Loucy (cell line): ENCODE data around the gene ZDHHC14.

Experiments used
- H2AFZ ChIP-seq: fragments of 200-600 bp; sonication (generic); 2 replicates; pipeline ENCODE4 v1.6.0; 2016; ENCODE audit warnings: antibody characterized with exemption, mild to moderate bottlenecking, low read length, moderate library complexity
- H3F3A ChIP-seq: fragments of 200-600 bp; 2 replicates; pipeline ENCODE4 v1.6.0; 2016; ENCODE audit warnings: antibody characterized with exemption, low read depth, mild to moderate bottlenecking
- H3K27me3 ChIP-seq: fragments of 200-600 bp; sonication (generic); 2 replicates; pipeline ENCODE4 v1.6.1; 2014; ENCODE audit warnings: low read length, mild to moderate bottlenecking; ENCODE audit not compliant: insufficient read depth, poor library complexity, severe bottlenecking
- H3K36me3 ChIP-seq: fragments of 200-600 bp; sonication (generic); 2 replicates; pipeline ENCODE4 v1.6.1; 2016; ENCODE audit warnings: low read length; ENCODE audit not compliant: insufficient read depth
- H3K4me1 ChIP-seq: fragments of 200-600 bp; sonication (generic); 2 replicates; pipeline ENCODE4 v1.5.1; 2014; ENCODE audit warnings: low read length, mild to moderate bottlenecking; ENCODE audit not compliant: insufficient read depth, poor library complexity, severe bottlenecking
- H3K4me2 ChIP-seq: fragments of 200-600 bp; sonication (generic); 2 replicates; pipeline ENCODE4 v1.6.0; 2014; ENCODE audit warnings: antibody characterized with exemption, low read length, low read depth, mild to moderate bottlenecking; ENCODE audit not compliant: poor library complexity, severe bottlenecking
- H3K4me3 ChIP-seq: fragments of 200-600 bp; sonication (generic); 2 replicates; pipeline ENCODE4 v1.5.1; 2014; ENCODE audit warnings: low read length, mild to moderate bottlenecking, mixed read lengths; ENCODE audit not compliant: poor library complexity, severe bottlenecking
- H3K79me2 ChIP-seq: fragments of 200-600 bp; sonication (generic); 2 replicates; pipeline ENCODE4 v1.6.1; 2014; ENCODE audit warnings: low read length; ENCODE audit not compliant: insufficient read depth
- H3K9ac ChIP-seq: fragments of 200-600 bp; sonication (generic); 2 replicates; pipeline ENCODE4 v1.6.0; 2014; ENCODE audit warnings: mild to moderate bottlenecking, low read depth, low read length, moderate library complexity; ENCODE audit not compliant: poor library complexity, severe bottlenecking
- H3K9me2 ChIP-seq: fragments of 200-600 bp; sonication (generic); replicated peaks from 2 replicates; pipeline ENCODE4 v1.6.1; 2016; ENCODE audit warnings: low read depth, low read length, mixed read lengths
- H3K9me3 ChIP-seq: fragments of 200-600 bp; sonication (generic); 2 replicates; pipeline ENCODE4 v1.6.1; 2014; ENCODE audit warnings: mild to moderate bottlenecking, antibody characterized with exemption, low read length, low read depth; ENCODE audit not compliant: insufficient read depth
- H4K20me1 ChIP-seq: fragments of 200-600 bp; sonication (generic); 2 replicates; pipeline ENCODE4 v1.6.0; 2014; ENCODE audit warnings: antibody characterized with exemption, low read length, mild to moderate bottlenecking; ENCODE audit not compliant: insufficient read depth, poor library complexity, severe bottlenecking
- EZH2phosphoT487 ChIP-seq: fragments of 200-600 bp; IDR thresholded peaks from 2 replicates; pipeline ENCODE4 v1.6.1; 2018; ENCODE audit warnings: antibody characterized with exemption, mild to moderate bottlenecking, moderate library complexity, borderline replicate concordance
- TF ChIP-seq, protein P1 (sequence below): fragments of 200-600 bp; sonication (generic); conservative IDR thresholded peaks from 2 replicates; pipeline ENCODE4 v1.5.1; 2014; ENCODE audit warnings: mild to moderate bottlenecking, antibody characterized with exemption, low read length

ZDHHC14 gene

DNA sequence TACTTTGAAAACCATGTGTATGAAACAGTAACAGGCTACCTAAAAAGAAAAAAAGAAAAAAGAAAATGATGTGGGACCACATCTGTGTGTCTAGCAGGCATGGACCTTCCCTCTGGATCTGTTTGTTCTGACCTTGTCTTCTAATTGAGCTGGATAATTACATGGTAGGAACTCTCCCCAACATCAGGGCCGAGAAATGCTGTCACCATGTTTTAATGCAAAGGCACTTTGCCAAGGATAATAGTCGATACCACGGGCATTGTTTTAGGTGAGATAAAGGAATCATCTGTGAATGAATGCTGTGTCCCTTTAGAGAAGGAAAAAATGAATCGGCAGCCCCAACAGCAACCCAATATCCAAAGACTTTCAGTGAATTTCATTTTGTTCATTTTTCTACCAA, 149.1 kb downstream of the ZDHHC14 start:
- no peak overlapping the region for H2AFZ ChIP-seq
- H3K9ac ChIP-seq = no peak overlapping the region

DNA sequence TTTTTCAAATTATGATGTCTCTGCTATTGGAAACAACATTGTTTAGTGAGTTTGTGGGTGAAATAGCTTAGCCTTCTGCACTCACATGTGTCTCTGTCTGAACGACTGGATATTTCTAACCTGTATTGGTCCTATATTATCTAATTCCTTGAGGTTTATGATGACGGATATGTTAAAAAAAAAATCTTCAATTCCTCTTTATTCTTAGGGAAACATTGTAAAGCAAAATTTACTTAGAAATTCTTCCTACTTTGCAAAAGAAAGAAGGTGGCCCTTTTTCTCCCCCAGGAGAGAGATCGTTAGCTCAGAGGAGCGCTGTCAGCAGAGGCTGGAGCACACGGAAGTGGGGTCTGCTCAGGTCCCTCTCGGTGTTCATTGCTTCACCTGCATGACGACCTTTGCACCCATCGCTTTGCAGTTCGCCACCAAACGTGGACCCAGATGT, 149.8 kb downstream of the ZDHHC14 start:
- no peaks in the 10 kb centered on the region for H3K9me2 ChIP-seq
- peaks cover 24% of the 10 kb centered on the region for H3K4me1 ChIP-seq
- no peak overlapping the region for H3K9ac ChIP-seq
- H3K9me3 ChIP-seq = no peaks in the 10 kb centered on the region
- H3K36me3 ChIP-seq = no peaks in the 10 kb centered on the region
- H3K27me3 ChIP-seq = no peaks in the 10 kb centered on the region
- H3K79me2 ChIP-seq = no peaks in the 10 kb centered on the region
- no peaks in the 10 kb centered on the region for H3F3A ChIP-seq
- no peaks in the 10 kb centered on the region for H4K20me1 ChIP-seq
- H2AFZ ChIP-seq = no peak overlapping the region
- no peak overlapping the region for H3K4me2 ChIP-seq
- no peak overlapping the region for H3K4me3 ChIP-seq
- no peak for TF ChIP-seq EZH2phosphoT487
- TF ChIP-seq, protein P1, sequence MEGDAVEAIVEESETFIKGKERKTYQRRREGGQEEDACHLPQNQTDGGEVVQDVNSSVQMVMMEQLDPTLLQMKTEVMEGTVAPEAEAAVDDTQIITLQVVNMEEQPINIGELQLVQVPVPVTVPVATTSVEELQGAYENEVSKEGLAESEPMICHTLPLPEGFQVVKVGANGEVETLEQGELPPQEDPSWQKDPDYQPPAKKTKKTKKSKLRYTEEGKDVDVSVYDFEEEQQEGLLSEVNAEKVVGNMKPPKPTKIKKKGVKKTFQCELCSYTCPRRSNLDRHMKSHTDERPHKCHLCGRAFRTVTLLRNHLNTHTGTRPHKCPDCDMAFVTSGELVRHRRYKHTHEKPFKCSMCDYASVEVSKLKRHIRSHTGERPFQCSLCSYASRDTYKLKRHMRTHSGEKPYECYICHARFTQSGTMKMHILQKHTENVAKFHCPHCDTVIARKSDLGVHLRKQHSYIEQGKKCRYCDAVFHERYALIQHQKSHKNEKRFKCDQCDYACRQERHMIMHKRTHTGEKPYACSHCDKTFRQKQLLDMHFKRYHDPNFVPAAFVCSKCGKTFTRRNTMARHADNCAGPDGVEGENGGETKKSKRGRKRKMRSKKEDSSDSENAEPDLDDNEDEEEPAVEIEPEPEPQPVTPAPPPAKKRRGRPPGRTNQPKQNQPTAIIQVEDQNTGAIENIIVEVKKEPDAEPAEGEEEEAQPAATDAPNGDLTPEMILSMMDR = no peak

More for the DNA sequence above, 149.1 kb downstream of the ZDHHC14 start:
- Histone ChIP-seq H3F3A (no peaks in the 10 kb centered on the region), H3K36me3 (no peaks in the 10 kb centered on the region), H4K20me1 (no peaks in the 10 kb centered on the region), H3K4me3 (no peak overlapping the region), H3K4me1 (peaks cover 18% of the 10 kb centered on the region), H3K9me3 (no peaks in the 10 kb centered on the region), H3K4me2 (no peak overlapping the region), H3K79me2 (no peaks in the 10 kb centered on the region), H3K9me2 (no peaks in the 10 kb centered on the region), H3K27me3 (no peaks in the 10 kb centered on the region)
- TF ChIP-seq, protein P1 = no peak
- TF ChIP-seq EZH2phosphoT487 = no peak

DNA sequence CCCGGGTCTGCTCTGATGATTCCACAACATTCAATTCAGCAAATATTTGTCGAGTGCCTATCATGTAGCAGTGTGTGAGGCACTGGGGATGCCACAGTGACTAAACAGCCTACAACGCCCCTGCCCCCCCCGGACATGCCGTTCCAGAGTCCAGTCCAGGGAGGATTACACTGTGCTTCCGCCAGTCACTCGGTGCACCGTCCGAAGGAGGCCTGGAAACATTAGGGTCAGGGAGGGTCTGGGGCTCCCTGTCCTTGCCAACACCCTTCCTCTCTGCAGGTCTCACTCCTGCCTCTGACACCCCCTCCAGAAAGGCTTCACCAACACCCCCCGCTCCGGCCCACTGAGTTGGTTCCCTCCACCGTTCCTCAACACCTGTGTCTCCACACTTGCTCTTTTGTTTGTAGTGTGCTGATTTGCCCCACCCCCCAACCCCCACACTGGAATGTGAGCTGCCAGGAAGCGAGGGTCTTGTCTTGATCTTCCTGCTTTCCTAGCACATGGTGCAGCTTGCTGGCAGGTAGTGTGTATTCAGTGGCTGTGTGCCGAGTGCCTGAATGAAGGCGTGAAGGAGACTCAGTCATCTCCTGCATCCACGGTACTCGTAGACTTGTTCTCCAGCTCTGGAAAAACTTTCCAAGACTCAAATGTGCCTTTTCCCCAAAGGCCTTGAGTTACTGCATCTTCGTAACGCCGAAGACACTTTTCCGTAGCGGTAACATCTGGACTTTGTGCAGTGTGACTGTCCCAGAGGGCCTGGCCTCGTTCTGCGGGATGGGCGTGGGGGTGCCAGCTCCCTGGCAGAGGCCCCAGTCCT, 150.4 kb downstream of the ZDHHC14 start:
- no peaks in the 10 kb centered on the region for H3K9me2 ChIP-seq
- no peaks in the 10 kb centered on the region for H3K27me3 ChIP-seq
- no peaks in the 10 kb centered on the region for H3K9me3 ChIP-seq
- H3F3A ChIP-seq = no peaks in the 10 kb centered on the region
- no peaks in the 10 kb centered on the region for H4K20me1 ChIP-seq
- no peak for TF ChIP-seq EZH2phosphoT487
- TF ChIP-seq, protein P1 = no peak
- no peak overlapping the region for H3K4me3 ChIP-seq
- H2AFZ ChIP-seq = no peak overlapping the region
- peaks cover 31% of the 10 kb centered on the region for H3K4me1 ChIP-seq
- no peaks in the 10 kb centered on the region for H3K79me2 ChIP-seq
- no peak overlapping the region for H3K9ac ChIP-seq
- no peaks in the 10 kb centered on the region for H3K36me3 ChIP-seq
- no peak overlapping the region for H3K4me2 ChIP-seq
